GM21526 (cell line): ENCODE results near the gene EHBP1L1.

ENCODE experiments used
- ATAC-seq: cut with Tn5 transposase; IDR thresholded peaks from one replicate; pipeline ENCODE4 v1.9.1; 2021; ENCODE audit warnings: moderate library complexity; ENCODE audit not compliant: unreplicated experiment, low FRiP score

Gene EHBP1L1

GRCh38 chr11:65575568-65576231 is at the start of gene EHBP1L1:
EHBP1L1 (plus strand) TSS chr11:65576053; CDS start chr11:65576303, 250 bp downstream.
- ATAC-seq: no peak

- ATAC-seq: no peak
Observed at GRCh38 chr11:65526744-65527143, 49.1 kb upstream of the EHBP1L1 start.

- ATAC-seq: no peak
Observed at GRCh38 chr11:65528819-65529350, 47.0 kb upstream of the EHBP1L1 start.

GRCh38 chr11:65529475-65530156 is 46.2 kb upstream of the EHBP1L1 start:
- no peak for ATAC-seq

- ATAC-seq: no peak
Observed at GRCh38 chr11:65530157-65530496, 45.7 kb upstream of the EHBP1L1 start.

GRCh38 chr11:65532388-65533064 is 43.3 kb upstream of the EHBP1L1 start:
- ATAC-seq: no peak

GRCh38 chr11:65535102-65535501 is 40.8 kb upstream of the EHBP1L1 start:
- ATAC-seq: no peak

GRCh38 chr11:65536412-65537295 is 39.2 kb upstream of the EHBP1L1 start:
- ATAC-seq: no peak

GRCh38 chr11:65537296-65537597 is 38.6 kb upstream of the EHBP1L1 start:
- ATAC-seq: no peak

GRCh38 chr11:65537620-65538231 is 38.1 kb upstream of the EHBP1L1 start:
- ATAC-seq: no peak

- no peak for ATAC-seq
Observed at GRCh38 chr11:65538232-65538914, 37.5 kb upstream of the EHBP1L1 start.

GRCh38 chr11:65538915-65539743 is 36.7 kb upstream of the EHBP1L1 start:
- no peak for ATAC-seq

GRCh38 chr11:65539744-65540289 is 36.0 kb upstream of the EHBP1L1 start:
- peak; percentile 37 for ATAC-seq

GRCh38 chr11:65540290-65541092 is 35.4 kb upstream of the EHBP1L1 start:
- ATAC-seq: peak; percentile 47

GRCh38 chr11:65541093-65541982 is 34.5 kb upstream of the EHBP1L1 start:
- no peak for ATAC-seq

- ATAC-seq: no peak
Observed at GRCh38 chr11:65542738-65543390, 33.0 kb upstream of the EHBP1L1 start.
